ENCODE data around the gene ZBTB7C. TPM values are rescaled to one million over a fixed set of nuclear protein-coding genes. Genes with fewer than 3 reads are reported as not detected.

The ZBTB7C gene
- total and polyA plus RNA-seq, 2 of the 8 experiments (the other 6 are each of a cell fraction or from before 2014, with no cell fraction given): 0.15 to 0.45 TPM

GRCh38 chr18:48408111-48408726 is 964 bp downstream of the ZBTB7C start:
- Histone ChIP-seq H3K14ac (ENCODE audit: insufficient read length) (no peak overlapping the region), H2BK15ac (ENCODE audit: low read length) (no peak overlapping the region), H3K4me2 (ENCODE audit: insufficient read depth in 1 of 2, low read depth in 2 of 2, low read length in 2 of 2) (peak overlapping the region; percentile 80 to 93), H2AFZ (ENCODE audit: low read length) (peak overlapping the region; percentile 89; the same call in 1 of the 2 replicates), H2AK5ac (ENCODE audit: low read depth, low read length) (no peak overlapping the region), H3K23ac (ENCODE audit: insufficient read length) (no peak overlapping the region), H2BK12ac (ENCODE audit: low read depth, low read length) (no peak overlapping the region), H3K4me1 (replicated peaks in 1 of 4; ENCODE audit: control insufficient read depth in 3 of 4, insufficient read depth in 4 of 4, low read length in 3 of 4) (peaks cover 2 to 16% (median 13%) of the 10 kb centered on the region in 4 experiments), H3K18ac (ENCODE audit: extremely low read depth, low read length) (no peak overlapping the region), H4K5ac (ENCODE audit: insufficient read length, low read depth, low read length) (no peak overlapping the region), H3K36me3 (ENCODE audit: control insufficient read depth in 2 of 4, insufficient read depth in 4 of 4, low read length in 3 of 4) (no peaks in the 10 kb centered on the region), H3K56ac (replicated peaks; ENCODE audit: insufficient read length, low read depth, low read length) (no peak overlapping the region), H3K79me2 (ENCODE audit: control insufficient read depth in 1 of 2, insufficient read depth in 2 of 2, low read length in 2 of 2) (no peaks in the 10 kb centered on the region), H3K9me3 (ENCODE audit: insufficient read depth in 2 of 2, low read depth in 1 of 2, low read length in 1 of 2) (no peaks in the 10 kb centered on the region), H2BK5ac (ENCODE audit: low read depth, low read length) (no peak overlapping the region), H2BK20ac (ENCODE audit: low read length) (no peak overlapping the region), H3K9ac (replicated peaks in 1 of 4; ENCODE audit: extremely low read depth in 1 of 4, low read depth in 3 of 4, low read length in 3 of 4) (no peak overlapping the region), H2BK120ac (replicated peaks; ENCODE audit: low read depth, low read length) (no peak overlapping the region), H3K27me3 (replicated peaks in 1 of 4; ENCODE audit: control insufficient read depth in 3 of 4, extremely low read depth in 1 of 4, insufficient read depth in 3 of 4, low read length in 3 of 4) (peaks cover 21 to 61% (median 51%) of the 10 kb centered on the region in 4 experiments), H3K27ac (ENCODE audit: low read depth, low read length) (no peak overlapping the region), H4K8ac (ENCODE audit: extremely low read depth, insufficient read depth, low read length) (peak overlapping the region; percentile 15; the same call in 1 of the 2 replicates), H3K4ac (replicated peaks; ENCODE audit: insufficient read length, low read depth, low read length) (no peak overlapping the region), H3K4me3 (ENCODE audit: extremely low read depth in 1 of 4, insufficient read depth in 2 of 4, low read depth in 3 of 4, low read length in 4 of 4) (peak overlapping the region; percentile 40 to 66 (median 52)), H3K79me1 (ENCODE audit: low read depth, low read length) (no peaks in the 10 kb centered on the region), H3K23me2 (ENCODE audit: low read depth, low read length) (peaks cover 16% of the 10 kb centered on the region; the same call in 1 of the 2 replicates), H4K20me1 (replicated peaks in 1 of 2; ENCODE audit: control insufficient read depth in 1 of 2, insufficient read depth in 2 of 2, low read length in 2 of 2) (peaks cover 0 to 6% of the 10 kb centered on the region in 2 experiments), H4K91ac (replicated peaks; ENCODE audit: insufficient read length, low read length) (no peak overlapping the region)
- CTCF ChIA-PET (ENCODE audit: partially characterized antibody): interaction anchor here (0.8 to 1.1 kb wide), 2 partner anchors 37 to 78 kb away, joined by 3 read pairs; no protein-coding TSS in a partner anchor
- DNase-seq (ENCODE audit: low read depth in 1 of 2, low spot score in 2 of 2) (no peak), FAIRE-seq (no peak)
- POLR2A ChIA-PET (ENCODE audit: partially characterized antibody): interaction anchor here (1.5 kb wide), 1 partner anchor 10 kb away, joined by 3 read pairs; no protein-coding TSS in a partner anchor
- 7% methylated on average over 36 of the region's 42 CpGs; no CpG with 5 or more reads in 1 of the 2 experiments for WGBS, 2 experiments (ENCODE audit: extremely low coverage in 1 of 2, insufficient coverage in 1 of 2, insufficient read length in 1 of 2, insufficient replicate concordance in 2 of 2, low coverage in 1 of 2, low lambda C conversion rate in 2 of 2, missing lambda C conversion rate in 1 of 2)
- TF ChIP-seq SRF (IDR thresholded peaks at IDR 0.05; ENCODE audit: low read depth, low read length) (no peak), ATF3 (IDR thresholded peaks at IDR 0.05; ENCODE audit: insufficient read depth, low read depth, low read length) (no peak), MAX (IDR thresholded peaks at IDR 0.05) (no peak), BCL11A (IDR thresholded peaks at IDR 0.05; ENCODE audit: low read depth in 2 of 2, low read length in 2 of 2) (no peak), SP2 (IDR thresholded peaks at IDR 0.05; ENCODE audit: low read length) (no peak), ATF2 (IDR thresholded peaks at IDR 0.05; ENCODE audit: low read length) (no peak), KDM1A (IDR thresholded peaks at IDR 0.05; ENCODE audit: borderline replicate concordance, low read length) (0 out of 2 replicates have a peak, but pooled peaks have one; percentile 40), TAF7 (optimal IDR thresholded peaks at IDR 0.05; ENCODE audit: borderline replicate concordance, low read depth, low read length) (no peak), ZNF274 (IDR thresholded peaks at IDR 0.05; ENCODE audit: borderline replicate concordance, extremely low read depth, low read length) (no peak), BACH1 (IDR thresholded peaks at IDR 0.05; ENCODE audit: low read length) (no peak)
